Upper lobe of left lung (tissue), 4 donors: ENCODE results near the gene INTS2.

Experiments used
- EP300 ChIP-seq, 4 donors: sonication (generic); formaldehyde crosslinking; IDR thresholded peaks; one replicate each; pipeline ENCODE4 v1.5.1; 2017; ENCODE audit warnings: antibody characterized with exemption in 4 of 4, control low read depth in 2 of 4
- POLR2A ChIP-seq, 4 donors: fragments of 450-650 bp; IDR thresholded peaks; one replicate each; pipeline ENCODE4 v1.5.1; 2016 to 2017; ENCODE audit warnings: antibody characterized with exemption in 4 of 4, mild to moderate bottlenecking in 2 of 4
- POLR2AphosphoS5 ChIP-seq, 2 donors: sonication (generic); formaldehyde crosslinking; IDR thresholded peaks; one replicate each; pipeline ENCODE4 v1.5.1; 2017; ENCODE audit warnings: antibody characterized with exemption in 2 of 2
- TF ChIP-seq, protein P1 (sequence below), 6 experiments: fragments of 450-650 bp in 4 of 6; fragments of 200-600 bp in 2 of 6; sonication (generic) in 2 of 6; IDR thresholded peaks; one replicate each; pipeline ENCODE4 v1.5.1; 2016 to 2019; ENCODE audit warnings: antibody characterized with exemption in 6 of 6

DNA sequence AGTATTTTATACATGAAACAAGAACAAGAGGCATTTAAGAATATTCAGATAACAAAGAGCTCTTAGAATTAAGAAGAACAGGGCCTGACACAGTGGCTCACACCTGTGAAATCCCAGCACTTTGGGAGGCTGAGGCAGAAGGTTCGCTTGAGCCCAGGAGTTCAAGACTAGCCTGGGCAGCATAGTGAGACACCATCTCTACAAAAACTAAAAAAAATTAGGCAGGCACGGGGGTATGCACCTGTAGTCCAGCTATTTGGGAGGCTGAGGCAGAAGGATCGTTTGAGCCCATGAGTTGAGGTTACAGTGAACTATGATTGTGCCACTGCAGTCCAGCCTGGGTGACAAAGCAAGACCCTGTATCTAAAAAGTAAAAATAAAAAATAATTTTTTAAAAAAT lies 52.0 kb downstream of the INTS2 start:
- no peak for TF ChIP-seq POLR2A (IDR thresholded peaks at IDR 0.05)
- TF ChIP-seq, protein P1, sequence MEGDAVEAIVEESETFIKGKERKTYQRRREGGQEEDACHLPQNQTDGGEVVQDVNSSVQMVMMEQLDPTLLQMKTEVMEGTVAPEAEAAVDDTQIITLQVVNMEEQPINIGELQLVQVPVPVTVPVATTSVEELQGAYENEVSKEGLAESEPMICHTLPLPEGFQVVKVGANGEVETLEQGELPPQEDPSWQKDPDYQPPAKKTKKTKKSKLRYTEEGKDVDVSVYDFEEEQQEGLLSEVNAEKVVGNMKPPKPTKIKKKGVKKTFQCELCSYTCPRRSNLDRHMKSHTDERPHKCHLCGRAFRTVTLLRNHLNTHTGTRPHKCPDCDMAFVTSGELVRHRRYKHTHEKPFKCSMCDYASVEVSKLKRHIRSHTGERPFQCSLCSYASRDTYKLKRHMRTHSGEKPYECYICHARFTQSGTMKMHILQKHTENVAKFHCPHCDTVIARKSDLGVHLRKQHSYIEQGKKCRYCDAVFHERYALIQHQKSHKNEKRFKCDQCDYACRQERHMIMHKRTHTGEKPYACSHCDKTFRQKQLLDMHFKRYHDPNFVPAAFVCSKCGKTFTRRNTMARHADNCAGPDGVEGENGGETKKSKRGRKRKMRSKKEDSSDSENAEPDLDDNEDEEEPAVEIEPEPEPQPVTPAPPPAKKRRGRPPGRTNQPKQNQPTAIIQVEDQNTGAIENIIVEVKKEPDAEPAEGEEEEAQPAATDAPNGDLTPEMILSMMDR (IDR thresholded peaks at IDR 0.05) = no peak
- no peak for TF ChIP-seq POLR2AphosphoS5 (IDR thresholded peaks at IDR 0.05)
- no peak for TF ChIP-seq EP300 (IDR thresholded peaks at IDR 0.05)
